Stimulated activated CD8-positive, alpha-beta memory T cell treated with anti-CD3 and anti-CD28 coated beads, Interleukin-7, amount 100 ng/mL, for 48 hours (primary cell): Measurements from ENCODE around the gene SPAG16.

ENCODE experiments used
- DNase-seq, 2 donors: peaks; one replicate each; pipeline ENCODE4 v3.0.0-alpha.2; 2020; ENCODE audit warnings: low read depth in 1 of 2; ENCODE audit errors: extremely low read depth in 1 of 2

SPAG16 gene

GRCh38 chr2:214328941-214329340 lies 1044.7 kb downstream of the SPAG16 start:
- no peak for DNase-seq

- no peak for DNase-seq
These were observed 1057.4 kb downstream of the SPAG16 start for GRCh38 chr2:214341646-214342045.

GRCh38 chr2:214358506-214358905 lies 1074.2 kb downstream of the SPAG16 start:
- no peak for DNase-seq

GRCh38 chr2:214361116-214361515 lies 1076.9 kb downstream of the SPAG16 start:
- DNase-seq: no peak

GRCh38 chr2:214365549-214365948 lies 1081.3 kb downstream of the SPAG16 start:
- DNase-seq: no peak

- no peak for DNase-seq
These were observed 1082.9 kb downstream of the SPAG16 start for GRCh38 chr2:214367171-214367570.

- no peak for DNase-seq
These were observed 1092.5 kb downstream of the SPAG16 start for GRCh38 chr2:214376618-214377285.

GRCh38 chr2:214377286-214377624 lies 1093.0 kb downstream of the SPAG16 start:
- no peak for DNase-seq

- no peak for DNase-seq
These were observed 1094.3 kb downstream of the SPAG16 start for GRCh38 chr2:214378455-214379103.

GRCh38 chr2:214379227-214379626 lies 1095.0 kb downstream of the SPAG16 start:
- DNase-seq: no peak

GRCh38 chr2:214380681-214381080 lies 1096.4 kb downstream of the SPAG16 start:
- DNase-seq: no peak

- DNase-seq: no peak
These were observed 1098.0 kb downstream of the SPAG16 start for GRCh38 chr2:214382229-214382628.

- no peak for DNase-seq
These were observed 1102.5 kb downstream of the SPAG16 start for GRCh38 chr2:214386720-214387119.

- no peak for DNase-seq
These were observed 1105.1 kb downstream of the SPAG16 start for GRCh38 chr2:214389334-214389733.

- no peak for DNase-seq
These were observed 1109.5 kb downstream of the SPAG16 start for GRCh38 chr2:214393796-214394195.

GRCh38 chr2:214395040-214395439 lies 1110.8 kb downstream of the SPAG16 start:
- no peak for DNase-seq

- DNase-seq: no peak
These were observed 1117.3 kb downstream of the SPAG16 start for GRCh38 chr2:214401580-214401979.

- DNase-seq: no peak
These were observed 1126.0 kb downstream of the SPAG16 start for GRCh38 chr2:214410128-214410775.

GRCh38 chr2:214410918-214411554 lies 1126.8 kb downstream of the SPAG16 start, which contains the start of gene VWC2L:
Gene VWC2L (plus strand): TSS chr2:214411054. CDS start chr2:214414194, 3,140 bp downstream.
- DNase-seq: no peak

GRCh38 chr2:214412679-214413078 lies 1128.4 kb downstream of the SPAG16 start:
- DNase-seq: no peak

GRCh38 chr2:214436470-214436869 lies 1152.2 kb downstream of the SPAG16 start:
- no peak for DNase-seq
